ENCODE data around the gene PSME3IP1.
A peak's percentile ranks its signal among the peaks of the same experiment; 100 is the strongest.

PSME3IP1 gene

DNA sequence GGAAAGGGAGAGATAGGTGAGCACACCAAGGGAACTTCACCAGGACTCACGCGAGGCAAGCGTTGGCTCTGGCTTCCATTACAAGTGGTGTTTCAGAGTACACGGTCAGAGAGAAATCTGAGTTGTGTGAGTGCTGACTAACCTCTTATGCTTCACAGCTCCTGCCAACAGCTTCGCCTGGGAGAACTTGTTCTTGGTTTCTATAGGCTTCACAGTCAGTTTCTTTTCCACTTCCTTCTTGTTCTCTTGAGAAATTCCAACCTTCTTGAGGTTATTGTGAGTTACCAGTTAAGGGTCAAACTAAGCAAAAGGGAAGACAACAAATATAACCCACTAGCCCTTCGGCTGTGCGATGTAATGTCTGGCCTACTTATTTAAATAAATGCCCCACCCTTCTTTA, 18.9 kb downstream of the PSME3IP1 start:
- DNase-seq: no peak

DNA sequence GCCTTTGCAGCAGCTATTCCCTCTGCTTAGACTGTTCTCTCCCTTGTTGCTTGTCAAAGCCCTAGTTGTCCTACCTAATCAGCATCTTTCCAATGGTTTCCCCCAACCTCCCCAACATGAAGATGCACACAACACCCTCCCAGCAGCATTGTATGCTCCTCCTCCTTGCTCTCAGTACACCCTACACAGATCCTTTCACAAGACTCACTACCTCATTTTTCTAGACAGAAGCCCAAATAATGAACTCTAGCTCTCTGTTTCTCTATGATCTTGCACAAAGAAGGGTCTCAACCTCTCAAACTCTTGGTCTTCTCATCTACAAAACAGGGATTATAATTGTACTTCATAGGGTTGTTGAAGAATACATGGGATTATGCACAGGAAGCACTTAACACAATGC, 19.4 kb downstream of the PSME3IP1 start:
- no peak for DNase-seq

DNA sequence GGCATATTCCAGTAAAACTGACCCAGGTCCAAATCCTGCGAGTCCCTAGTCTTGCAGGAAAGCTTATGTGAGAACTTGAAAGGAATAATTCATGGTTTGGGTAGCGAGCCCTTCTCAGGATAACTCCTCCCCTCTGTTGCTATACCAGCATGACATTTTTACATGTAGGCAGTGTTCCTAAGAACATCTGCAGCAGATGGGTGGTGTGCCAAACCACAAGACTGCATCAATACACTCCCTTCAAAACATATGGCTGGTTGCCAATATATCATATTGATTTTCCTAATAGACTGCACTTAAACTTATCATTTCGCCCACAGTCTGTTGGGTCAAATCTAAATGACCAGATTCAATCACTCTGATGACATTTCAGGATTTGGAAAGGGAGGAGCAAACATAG, 19.9 kb downstream of the PSME3IP1 start:
- no peak for DNase-seq

DNA sequence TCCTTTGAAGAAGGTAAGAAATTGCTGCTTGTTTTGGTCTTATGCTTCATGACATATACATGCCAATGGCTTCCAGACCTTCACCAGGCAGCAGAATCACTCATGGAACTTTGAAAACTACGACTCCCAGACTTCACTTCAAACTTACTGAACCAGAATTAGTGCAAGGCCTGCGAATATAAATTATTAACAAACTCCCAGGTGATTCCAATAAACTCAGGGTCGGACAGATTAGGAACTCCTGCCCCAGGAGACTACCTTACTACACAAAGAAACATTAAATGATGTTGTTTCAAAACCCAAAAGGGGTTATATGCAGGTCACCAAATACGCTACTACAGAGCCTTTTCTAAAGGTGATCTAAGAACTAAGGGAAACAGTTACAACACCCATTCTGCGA, 20.4 kb downstream of the PSME3IP1 start:
- DNase-seq: no peak

DNA sequence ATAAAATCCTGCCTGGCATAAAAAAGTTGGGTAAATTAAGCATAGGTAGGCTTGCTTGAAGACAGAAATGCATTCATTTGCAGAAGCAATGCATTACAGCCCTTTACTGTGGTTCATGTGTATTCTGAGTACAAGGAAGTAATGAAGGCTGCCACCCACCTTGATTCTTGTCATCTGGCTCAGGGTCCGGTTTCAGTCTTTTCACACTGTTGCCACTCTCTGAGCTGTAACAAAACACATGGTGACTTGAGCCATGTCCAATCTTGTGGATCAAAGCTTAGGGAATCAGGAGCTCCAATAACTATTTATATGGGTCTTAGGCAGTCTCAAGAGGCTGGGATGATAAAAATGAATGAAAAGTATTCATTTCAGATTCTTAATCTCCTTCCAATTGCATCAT, 22.0 kb downstream of the PSME3IP1 start:
- no peak for DNase-seq

DNA sequence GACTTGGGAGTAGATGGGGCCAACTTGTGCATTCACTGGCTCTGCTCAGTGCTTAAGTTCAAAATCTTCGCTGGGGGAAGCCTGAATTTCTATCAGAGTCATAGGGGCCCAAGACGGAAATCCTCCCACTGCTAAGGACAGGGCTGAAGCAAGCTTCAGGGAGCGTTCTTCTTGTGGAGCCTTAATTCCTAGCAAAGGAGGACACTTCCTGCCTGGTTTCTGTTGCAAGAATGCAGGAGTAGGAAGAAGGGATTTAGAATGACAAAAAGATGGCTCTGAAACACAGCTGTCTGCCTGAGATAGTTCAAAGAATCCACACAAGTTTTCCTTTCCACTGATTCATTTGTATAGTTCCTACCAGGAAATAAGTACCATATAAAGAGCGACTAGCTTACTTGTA, 26.4 kb downstream of the PSME3IP1 start:
- DNase-seq: no peak

DNA sequence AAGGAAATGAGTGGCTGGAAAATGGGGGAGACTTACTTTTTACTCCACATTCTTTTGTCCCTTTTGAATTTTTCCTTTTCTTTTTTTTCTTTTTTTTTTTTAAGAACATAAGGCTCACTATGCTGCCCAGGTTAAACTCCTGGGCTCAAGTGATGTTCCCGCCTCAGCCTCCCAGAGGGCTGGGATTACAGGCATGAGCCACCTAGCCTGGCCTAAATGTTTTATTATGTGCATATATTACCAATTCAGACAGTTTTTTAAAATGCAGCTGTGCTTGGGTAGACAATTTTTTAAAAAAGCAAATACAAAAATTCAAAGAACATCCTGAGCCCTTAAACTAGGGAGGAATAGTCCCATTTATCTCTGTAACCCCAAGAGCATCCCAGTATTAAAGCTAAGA, 28.3 kb downstream of the PSME3IP1 start:
- DNase-seq: no peak

DNA sequence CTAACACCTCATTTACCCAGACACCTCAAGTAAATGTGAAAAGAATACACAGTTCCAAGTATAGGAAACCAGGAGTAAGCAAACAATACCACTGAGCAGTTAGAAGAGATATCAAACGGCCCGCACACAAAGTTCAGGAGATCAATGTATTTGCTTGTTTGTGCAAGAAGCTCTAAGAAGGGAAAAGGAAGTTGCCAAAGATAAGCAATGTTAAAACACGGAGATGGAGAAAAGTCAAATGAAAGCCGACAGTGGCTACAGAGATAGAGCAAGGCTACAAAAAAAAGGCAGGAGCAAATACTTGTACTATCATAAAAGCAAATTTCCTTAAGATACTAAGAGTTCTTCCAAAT, 29.5 kb downstream of the PSME3IP1 start:
- DNase-seq: no peak

DNA sequence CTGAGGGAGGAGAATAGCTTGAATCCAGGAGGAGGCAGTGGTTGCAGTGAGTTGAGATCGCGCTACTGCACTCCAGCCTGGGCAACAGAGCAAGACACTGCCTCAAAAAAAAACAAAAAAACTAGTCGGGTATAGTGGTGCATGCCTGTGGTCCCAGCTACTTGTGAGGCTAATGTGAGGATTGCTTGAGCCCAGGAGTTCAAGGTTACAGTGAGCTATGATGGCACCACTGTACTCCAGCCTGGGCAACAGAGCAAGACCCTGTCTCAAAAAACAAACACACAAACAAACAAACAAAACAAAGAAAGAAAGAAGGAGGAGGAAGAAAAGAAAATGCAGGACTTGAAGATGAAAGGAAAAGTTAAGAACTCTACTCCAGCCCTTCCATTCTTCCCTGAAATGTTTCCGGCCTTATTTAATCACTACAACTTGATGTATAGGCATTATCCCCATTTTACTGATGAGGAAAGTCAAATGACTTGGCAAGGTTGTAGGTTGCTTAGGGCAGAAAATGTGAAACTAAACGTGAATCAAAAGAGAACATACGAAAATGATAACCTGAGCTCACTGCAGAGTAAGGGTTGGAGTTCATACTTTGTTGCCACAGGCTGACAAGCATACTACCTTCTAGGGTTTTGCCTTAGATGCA, 30.0 kb downstream of the PSME3IP1 start:
- DNase-seq: no peak

DNA sequence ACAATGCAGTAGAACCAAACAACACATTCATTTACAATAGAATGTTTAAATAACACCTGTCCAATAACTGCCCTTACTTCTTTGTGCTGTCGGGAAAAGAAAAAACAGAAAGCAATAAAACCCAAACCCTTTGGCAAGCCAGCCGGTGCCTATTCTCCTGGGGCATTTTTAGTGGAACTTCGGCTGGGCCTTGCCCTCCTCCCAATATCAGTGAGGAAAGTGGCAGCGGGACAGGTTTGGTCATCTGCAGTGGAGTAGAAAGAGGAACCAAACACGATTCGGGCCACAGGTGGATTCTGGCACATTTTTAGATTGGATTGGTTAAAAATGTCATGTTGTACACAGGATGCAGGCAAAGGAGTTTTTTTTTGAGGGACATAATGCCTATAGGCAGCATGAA, 32.0 kb downstream of the PSME3IP1 start:
- DNase-seq: no peak

DNA sequence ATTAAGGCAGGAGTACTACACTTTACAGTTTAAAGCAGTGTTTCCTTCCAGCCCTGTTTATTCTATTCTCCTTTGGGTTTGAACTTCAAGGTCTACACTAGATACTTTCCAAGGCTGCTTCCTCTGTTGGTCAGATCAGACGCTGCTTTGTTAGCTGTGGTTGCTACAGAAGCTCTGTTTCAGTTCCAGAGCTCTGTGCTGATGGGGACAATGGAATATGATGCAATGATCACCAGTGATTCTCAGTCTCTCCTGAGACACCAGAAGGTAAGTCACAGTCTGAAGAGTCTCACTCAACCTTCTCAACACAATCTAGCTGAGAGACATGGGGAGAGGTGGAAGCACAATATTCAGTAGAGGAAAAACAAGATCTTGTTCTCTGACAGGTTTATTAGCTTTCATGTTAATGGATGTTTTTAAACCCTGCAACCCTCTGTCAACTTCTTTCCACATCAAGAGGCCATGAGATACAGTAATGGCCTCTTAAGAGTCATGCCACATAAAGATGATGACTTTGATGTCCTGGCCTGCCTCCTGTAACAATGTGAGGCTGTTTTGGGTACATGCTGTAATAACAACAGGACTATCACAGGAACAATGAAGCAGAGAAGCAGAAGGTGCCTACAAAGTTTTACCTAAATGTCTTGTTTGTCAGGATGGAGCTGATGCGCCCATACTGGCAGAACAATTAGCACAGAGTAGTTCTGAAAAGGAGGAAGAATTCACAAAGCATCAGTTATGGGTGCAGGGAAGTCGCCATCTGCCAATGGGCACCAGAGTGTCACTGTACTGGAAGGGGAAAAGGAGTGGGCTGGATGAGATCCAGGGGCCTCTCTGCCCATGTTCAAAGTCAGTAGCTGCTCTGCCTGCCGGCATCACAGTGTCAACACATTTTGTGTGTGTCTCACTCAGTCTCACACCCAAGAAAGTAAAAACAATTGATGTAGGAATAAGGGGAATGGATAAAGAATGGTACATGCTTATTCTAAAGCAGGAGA, 33.4 kb downstream of the PSME3IP1 start:
- DNase-seq: no peak

DNA sequence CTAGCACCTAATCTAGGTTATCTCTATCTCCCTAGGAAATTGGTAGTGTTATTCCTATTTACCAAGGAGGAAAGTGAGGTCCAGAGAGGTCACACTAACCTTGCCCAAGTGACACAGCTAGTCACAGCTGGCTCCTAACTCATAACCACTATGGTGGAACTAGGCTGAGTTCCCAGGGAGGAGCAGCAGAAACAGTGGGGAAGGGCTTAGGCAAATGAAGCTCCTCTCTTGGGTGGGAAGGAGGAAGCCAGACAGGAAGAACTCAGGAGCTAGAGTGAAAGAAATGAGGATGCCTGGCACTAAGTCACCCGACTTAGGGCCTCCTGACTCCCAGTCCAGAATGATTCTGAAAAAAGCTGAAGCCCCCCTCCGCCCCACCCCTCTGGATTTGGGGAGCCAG, 34.5 kb downstream of the PSME3IP1 start:
- DNase-seq: no peak

DNA sequence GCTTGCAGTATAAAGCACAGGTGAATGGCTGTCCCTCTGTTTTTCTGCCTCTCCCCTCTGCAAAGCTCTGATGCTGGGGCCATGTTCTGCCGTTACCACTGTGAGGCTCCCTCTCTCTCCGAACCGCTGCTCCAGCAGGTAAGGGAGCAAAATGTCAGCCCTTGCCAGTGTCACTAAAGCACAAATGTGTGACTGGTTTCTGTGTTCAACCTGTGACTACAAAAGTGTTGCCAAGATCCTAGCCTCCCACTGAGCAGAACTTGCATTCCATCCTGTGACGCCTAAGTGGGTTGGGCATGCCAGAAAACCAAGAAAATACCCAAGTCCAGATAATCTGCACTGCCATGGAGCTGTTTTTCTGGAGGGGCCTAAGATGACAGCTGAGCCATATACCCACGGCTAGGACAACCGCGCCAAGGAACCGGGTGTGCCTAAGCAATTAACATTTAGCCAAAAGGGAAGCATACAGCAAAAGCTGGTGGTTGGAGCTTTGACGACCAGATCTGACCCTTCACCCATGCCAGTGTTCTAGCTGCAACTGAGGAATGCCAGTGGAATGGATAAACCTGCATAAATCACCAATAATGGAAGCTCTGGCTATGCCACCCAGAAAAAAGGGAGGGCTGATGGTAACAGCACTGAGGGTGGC, 35.0 kb downstream of the PSME3IP1 start:
- no peak for DNase-seq

DNA sequence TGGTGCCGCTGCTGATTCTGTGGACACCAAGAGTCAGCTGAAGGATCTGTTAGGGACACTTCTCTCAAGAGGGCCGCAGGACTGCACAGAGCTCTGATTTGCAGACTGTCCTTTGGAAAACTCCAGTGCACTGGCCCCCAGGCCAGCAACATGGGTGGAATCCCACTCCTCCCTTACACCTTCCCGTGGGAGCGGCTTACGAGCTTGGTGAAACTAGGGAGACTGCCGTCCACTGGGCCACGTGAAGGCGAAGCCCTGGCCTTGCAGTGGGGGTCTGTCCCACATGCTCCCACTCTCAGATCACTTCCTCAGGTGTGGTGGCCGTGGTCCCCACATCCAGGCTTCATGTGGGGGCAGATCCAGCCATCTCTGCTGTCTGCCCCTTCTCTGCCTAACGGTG, 36.4 kb downstream of the PSME3IP1 start:
- no peak for DNase-seq

DNA sequence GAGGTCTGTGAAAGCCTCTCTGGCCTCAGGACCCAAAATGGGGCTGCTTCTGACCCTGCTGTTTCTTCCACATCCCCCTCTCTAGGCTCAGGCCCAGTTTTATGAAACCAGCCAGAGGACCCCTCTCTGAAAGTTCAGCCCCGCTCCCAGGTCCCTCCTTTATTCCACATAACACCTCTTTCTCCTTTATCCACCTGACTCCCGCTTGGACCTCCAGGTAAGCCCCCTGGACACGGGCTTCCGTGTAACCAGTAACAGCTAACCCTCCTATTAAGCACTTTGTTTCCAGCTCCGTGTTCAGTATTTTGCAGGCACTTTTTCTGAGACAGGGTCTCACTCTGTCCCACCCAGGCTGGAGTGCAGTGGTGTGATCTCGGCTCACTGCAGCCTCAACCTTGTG, 37.4 kb downstream of the PSME3IP1 start:
- no peak for DNase-seq

DNA sequence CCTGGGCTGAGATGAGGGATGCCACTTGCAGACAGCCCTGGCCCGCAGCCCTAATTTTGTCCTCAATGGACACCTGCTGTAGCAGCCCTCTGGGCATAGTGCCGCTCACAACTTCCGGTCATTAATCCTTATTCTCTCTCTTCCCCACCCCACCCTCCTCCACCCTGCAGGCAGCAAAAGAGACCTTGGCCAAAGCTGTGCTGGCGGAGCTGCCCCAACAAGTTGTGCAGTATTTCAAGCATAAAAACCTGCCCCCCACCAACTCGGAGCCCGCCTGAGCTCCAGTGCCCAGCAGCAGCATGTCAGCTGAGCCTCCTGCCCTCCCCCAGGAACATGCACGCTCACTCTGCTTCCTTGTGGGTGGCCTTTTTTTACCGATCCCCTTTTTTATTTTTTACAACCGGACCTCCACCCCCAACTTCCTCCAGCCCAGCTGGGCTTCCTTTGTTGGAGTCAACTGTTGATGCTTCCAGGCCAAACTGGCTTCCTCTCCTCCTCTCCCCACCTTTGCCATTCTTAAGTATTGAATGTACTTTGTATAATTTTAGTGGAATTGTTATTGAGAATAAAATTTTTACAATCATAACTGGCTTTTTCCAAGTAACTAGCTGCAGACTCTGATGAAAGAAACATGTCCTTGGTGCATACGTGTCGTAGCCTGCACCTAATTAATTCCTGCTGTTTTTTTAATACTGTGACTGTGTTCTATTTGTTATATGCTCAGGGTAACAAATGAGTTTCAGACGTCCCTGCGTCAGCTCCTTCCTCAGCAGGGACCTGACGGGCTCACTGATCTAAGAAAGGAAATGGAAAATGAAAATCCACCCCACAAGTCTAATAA, 38.2 kb downstream of the PSME3IP1 start:
- peak; percentile 50 for DNase-seq

DNA sequence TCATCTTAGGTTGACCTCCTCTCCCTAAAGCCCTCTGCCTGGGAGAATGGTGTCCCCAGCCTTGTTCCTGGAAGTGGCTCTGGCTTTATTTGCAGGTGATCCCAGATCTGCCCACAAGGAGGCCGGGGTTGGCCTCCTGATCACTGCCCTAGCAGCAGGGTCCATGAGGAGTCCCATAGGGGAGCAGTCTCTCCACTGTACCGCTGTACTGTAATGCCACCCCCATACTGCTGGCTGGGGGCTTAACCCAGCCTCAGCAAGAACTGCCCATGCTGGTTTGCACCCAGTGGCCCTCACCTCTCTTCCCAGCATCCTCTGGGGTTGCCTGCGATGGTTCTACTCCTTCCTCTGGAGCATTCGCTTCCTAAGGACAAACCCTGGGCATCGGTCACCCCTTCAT, 39.1 kb downstream of the PSME3IP1 start:
- DNase-seq: no peak

DNA sequence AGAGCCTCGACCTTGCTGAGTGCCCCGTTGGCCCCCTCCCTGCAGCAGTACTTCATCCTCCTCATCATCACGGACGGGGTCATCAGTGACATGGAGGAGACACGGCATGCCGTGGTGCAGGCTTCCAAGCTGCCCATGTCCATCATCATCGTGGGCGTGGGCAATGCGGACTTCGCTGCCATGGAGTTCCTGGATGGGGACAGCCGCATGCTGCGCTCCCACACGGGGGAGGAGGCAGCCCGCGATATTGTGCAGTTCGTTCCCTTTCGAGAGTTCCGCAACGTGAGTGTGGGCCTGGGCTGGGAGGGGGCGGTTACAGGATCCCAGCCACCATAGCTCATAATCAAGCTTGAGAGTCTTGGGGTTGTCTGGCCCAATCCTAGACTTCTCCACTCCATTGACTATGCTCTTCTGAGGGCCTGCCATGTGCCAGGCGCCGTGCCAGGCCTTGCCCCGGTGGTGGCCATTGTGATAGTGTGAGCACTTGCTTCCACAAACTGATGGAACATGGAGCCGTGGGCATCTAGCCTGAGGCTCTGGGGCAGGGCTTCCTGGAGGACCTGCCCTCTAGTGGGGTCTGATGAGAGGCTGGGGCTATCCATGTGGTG, 39.7 kb downstream of the PSME3IP1 start:
- DNase-seq: no peak

DNA sequence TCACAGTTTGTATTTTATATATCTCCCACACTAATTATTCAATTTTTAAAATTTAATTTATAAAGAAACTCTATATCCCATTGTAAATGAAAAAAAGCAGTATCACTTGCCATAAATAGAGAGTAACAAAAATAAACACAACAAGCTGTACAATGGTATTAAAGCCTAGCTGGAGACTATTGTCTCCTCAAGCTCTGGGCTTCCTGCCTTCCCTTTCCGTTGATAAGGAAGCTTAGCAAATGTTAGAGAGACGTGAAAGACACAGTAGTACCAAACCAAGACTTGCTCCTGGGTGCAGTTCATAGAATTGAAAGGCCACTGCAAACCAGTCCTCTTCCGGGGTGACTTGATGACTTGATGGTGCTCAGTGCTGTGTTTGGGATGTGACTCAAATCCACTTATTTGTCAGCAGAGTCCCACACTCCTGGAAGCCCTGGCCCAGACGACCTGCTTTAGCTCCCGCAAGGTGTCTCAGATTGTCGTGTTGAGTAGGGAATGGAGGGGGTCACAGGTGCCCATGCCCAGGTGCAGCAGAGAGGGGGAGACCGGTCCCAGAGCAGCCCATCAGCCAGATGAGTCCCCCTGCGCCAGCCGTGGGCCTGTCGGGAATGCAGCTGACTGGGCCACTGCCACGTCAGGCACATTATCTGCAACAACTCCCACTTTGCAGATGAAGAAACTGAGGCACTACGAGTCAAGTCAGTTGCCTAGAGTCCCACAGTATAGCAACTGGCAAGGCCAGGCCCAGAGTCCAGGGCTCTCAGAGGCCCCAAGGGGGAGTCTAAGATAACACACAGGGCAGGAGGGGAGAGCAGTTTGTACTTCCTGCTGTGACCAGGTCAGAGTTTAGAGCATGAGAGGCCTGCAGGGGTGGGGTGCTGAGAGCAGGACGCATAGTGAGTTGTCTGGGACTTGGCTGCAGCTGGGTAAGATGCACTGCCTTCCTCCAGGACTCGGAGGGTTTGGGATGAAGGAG, 40.5 kb downstream of the PSME3IP1 start:
- no peak for DNase-seq

DNA sequence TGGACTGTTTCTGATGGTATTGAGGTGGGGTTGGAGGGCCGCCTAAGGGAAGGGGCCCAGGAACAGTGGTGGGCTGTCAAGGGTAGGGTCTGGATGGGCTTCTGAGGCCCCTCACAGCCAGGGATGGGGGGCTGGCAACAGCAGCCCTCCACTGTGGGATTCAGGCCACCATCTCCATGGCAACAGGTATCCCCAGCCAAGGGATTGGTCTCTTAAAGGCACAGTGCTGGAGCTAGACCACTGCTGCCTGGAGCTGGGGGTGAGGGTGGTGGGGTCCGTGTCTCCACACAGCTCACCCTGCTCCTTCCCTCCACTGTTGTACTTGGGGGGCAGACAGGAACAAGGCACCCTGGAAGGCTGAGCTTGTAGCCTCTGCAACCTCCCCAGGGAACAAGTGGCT, 41.8 kb downstream of the PSME3IP1 start:
- DNase-seq: no peak
